NCI-H2196 (cell line): ENCODE data around the gene BMPR1A.

Experiments
- DNase-seq: peaks from one replicate; lab custom pipeline; 2025; ENCODE audit not compliant: unreplicated experiment; lab: John Stamatoyannopoulos, UW

Gene BMPR1A

DNA sequence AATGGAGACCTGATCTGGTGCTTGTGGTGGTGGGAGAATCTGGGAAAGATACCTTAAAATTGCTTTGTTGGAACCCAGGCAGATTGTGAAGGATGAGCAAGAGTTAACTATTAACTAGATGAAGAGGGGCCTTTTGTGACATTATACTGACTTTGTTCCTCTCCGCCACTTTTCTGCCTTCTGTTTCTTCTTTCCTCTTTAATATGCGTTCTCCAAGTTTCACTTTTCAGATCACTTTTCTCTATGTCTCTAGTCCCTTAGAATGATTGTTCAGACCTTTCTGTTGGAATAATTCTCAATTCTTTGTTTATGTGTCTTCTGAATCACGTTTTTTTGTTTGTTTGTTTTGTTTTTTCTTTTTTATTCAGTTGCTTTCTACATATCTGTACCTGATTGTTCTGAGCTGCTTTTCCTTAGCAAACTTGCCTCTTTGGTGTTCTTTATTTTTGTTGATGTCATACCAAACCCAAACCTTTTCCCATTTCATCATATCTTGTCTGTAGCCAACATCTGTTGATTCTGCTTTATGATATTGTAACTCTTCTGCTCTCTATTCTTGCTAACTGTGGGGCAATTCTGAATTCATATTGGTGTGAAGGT, 2.8 kb downstream of the BMPR1A start:
- no peak for DNase-seq

DNA sequence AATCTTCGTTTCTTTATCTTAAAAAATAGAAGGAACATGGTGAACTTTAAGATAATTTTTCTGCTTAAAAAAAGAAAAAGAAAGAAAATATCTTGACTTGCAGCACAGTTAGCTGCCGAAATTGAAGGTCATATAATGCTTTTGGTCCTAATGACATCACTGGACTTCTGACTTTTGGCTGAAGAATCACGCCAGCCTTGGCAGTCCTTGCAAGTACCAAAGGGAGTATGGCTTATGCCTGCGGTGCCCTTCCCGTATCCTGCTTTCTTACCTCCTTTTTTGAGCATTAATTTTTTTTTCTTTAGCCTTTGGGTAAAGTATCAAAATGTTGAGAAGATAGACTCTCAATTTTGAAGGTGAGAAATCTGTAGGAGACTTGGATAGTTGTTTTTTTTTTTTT, 7.0 kb downstream of the BMPR1A start:
- DNase-seq, result no peak

DNA sequence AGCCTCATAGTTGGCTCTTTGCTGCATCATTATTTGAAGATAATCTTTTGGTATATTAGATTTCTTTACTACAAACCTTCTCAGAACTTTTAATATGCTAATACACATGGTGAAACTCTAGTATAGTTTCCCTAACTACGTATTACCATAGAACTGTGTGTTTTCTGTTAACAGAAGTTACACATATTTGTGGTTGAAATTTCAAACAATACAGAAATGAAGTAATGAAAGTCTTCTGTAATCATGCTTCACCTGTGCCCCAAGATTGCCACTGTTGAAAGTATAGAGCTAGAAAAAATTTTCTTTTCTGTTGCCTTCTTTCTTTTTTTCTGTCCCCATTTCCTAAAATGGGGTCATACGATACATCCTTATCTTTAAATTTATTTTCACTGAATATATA, 9.1 kb downstream of the BMPR1A start:
- DNase-seq, result no peak

DNA sequence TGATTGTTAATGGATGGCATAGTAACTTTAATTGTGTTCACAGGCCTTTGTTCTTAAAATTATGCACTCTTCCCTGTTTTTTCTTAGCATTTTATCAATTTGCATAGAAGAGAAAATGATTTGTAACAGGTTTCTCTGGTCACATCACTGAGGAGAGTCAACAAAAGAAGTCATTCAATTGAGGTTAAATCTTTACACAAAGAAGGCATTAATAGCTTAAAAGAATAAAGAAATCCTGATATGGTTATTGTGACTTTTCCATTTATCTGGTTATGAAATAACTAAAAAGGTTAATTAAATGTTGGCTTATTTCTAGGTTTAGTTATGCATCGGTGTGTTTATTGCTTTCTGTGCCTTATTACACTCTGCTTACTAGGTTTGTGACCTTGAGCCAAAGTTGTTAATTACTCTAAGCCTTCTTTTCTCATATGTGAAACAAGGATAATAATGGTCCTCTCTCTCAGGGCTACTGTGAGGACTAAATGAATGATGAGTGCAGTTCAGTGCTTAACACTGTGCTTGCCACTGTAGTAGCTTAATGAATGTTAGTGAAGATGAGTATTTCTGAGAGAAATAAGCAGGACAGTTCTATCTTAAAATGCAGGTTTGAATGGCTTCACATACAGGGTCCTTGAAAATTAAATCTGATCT, 12.1 kb downstream of the BMPR1A start:
- DNase-seq, result no peak

DNA sequence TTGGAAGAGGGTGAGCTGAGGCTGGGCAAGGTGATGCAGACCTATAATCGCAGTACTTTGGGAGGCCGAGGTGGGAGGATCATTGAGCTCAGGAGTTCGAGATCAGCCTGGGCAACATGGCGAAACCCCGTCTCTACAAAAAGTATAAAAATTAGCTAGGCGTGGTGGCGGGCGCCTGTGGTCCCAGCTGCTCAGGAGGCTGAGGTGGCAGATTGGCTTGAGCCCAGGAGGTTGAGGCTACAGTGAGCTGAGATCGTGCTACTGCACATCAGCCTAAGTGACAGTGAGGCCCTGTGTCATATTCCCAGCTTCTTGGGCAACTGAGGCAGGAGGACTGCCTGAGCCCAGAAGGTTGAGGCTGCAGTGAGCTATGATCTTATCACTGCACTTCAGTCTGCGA, 13.6 kb downstream of the BMPR1A start:
- no peak for DNase-seq

DNA sequence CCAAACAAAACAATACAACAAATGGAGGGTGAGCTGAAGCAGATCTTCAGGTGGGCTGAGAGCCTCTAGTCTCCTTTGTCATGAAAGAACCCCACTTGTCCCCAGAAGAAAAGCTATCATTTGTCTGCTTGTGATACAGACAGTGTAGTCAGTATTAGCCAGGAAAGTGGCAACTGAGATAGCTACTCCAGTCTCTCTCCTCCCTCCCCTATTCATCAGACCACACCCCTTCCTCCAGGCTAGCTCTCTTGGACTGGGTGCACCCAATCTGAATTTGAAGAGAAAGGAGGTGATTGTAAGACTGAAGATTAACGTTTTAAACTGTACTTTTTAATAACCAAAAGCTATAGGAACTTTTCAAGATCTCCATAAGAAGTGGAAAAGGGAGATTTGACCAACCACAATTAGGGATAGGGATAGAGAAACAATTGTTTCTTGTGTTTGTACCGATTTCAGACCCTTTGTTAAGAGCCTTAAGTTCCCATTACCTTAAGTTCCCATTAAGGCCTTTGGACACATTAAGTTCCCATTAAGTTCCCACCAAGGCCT, 14.1 kb downstream of the BMPR1A start:
- no peak for DNase-seq

DNA sequence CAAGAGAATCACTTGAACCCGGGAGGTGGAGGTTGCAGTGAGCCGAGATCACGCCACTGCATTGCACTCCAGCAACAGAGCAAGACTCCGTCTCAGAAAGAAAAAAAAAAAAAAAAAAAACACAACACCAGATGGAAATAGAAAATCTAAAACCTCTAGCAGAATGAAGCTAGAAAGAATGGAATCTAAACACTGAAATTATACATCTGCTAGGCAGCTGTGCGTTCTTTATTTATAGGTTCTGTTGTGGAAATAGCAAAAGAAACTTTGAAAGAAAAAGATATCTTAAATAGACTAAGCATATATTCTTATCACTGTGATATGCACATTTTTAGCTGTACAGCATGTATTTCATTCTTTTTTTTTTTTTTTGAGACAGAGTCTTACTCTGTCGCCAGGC, 17.1 kb downstream of the BMPR1A start:
- DNase-seq, result no peak

DNA sequence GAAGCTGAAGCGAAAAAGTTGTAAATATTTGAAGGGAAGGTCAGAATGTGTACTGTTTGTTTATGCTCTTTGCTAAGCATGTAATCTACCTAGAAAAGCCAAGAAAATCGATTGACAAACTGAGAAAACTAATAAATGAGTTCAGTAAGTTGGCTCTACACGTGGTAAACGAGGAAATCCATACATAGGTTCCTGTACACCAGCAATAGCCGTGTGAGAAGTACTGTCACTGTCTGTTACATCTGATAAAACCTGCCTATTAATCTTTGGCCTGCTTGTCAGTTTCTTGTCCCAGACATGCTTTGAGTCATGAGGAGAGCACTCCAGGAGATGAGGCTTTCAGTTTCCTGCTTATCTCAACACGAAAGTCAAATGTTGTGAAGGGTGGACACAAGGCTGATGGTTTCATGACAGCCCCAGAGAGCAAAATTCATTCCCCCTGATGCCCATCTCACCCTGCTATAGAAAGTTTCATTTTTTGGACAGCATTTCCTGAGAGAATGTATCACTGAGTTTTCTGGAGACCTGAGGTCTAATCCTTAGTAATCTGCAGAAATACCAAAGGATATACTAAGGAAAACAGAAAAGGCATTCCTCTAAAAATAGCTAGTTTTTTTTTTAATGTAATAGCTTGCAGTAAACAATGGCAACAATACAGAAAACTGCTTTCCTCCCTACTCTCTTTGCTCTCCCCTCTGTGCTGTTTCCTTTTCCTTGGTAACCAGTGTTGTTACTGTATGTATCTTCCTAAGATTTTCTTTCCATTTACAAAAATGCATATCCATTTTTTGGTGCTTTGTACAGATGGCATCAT, 18.8 kb downstream of the BMPR1A start:
- DNase-seq, result no peak

DNA sequence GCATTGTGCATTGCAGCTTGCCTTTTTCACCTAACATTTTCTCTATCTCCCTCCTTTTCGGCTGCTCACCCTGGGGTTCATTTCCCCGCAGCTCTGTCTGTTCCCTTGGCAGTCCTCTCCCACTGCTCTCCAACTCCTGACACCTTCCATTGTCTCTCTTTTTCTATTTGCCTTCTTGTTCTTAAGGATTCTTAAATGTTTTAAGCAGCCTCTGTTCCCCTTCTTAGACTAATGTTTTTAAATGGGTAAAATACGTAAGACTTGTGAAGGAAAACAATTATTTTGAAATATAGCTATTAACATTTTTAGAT, 19.4 kb downstream of the BMPR1A start:
- no peak for DNase-seq

DNA sequence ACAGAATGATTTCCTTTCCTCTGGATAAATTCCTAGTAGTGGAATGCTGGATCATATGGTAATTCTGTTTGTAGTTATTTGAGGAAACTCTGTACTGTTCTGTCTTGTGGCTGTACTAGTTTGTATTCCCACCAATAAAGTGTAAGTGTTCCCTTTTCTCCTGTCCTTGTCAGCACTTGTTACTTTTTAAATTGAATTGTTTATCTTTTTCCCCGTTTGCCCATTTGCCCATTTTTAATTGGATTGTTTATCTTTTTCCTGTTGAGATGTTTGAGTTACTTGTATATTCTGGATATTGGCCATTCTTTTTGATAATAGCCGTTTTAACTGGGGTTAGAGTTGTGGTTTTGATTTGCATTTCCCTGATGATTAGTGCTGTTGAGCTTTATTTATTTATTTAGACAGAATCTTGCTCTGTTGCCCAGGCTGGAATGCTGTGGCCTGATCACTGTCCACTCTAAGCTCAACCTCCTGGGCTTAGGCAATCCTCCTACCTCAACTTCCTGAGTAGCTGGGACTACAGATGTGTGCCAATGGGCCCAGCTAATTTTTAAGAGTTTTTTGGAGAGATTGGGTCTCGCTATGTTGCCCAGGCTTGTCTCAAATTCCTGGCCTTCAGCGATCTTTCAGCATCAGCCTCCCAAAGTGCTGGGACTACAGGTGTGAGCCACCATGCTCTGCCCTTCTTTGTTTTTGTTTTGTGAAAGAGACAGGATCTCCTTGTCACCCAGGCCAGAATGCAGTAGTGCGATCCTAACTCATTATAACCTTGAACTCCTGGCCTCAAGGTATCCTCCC, 23.0 kb downstream of the BMPR1A start:
- no peak for DNase-seq

DNA sequence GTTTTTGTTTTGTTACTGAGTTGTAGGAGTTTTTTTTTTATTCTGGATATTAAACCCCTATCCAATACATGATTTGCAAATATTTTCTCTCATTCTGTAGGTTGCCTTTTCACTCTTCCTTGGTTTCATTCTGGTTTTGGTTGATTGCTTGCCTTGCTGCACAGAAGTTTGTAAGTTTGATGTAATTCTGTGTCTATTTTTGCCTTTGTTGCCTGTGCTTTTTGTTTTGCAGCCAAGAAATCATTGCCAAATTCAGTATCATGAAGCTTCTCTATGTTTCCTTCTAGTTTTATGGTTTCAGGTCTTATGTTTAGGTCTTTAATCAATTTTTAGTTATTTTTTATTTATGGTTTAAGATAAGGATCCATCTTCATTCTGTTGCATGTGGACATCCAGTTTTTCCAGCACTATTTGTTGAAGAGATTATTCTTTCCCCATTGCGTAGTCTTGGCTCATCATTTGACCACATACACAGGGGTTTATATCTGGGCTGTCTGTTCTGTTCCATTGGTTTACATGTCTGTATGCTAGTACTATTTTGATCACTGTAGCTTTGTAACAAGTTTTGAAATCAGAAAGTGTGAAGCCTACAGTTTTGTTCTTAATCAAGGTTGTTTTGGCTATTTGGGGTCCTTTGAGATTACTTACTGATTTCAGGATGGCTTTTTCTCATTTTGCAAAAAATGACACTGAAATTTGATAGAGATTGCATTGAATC, 26.4 kb downstream of the BMPR1A start:
- DNase-seq, result no peak

DNA sequence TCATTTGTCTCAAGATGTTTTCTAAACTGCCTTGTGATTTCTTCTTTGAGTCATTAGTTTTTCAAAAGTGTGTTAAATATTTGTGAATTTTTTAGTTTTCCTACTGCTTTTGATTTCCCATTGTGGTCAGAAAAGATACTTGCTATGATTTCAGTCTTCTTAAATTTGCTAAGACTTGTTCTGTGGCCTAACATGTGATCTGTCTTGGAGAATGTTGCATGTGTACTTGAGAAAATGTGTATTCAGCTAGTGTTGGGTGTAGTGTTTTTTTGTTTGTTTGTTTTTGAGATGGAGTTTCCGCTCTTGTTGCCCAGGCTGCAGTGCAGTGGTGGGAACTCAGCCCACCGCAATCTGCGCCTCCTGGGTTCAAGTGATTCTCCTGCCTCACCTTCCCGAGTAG, 28.6 kb downstream of the BMPR1A start:
- DNase-seq, result no peak

DNA sequence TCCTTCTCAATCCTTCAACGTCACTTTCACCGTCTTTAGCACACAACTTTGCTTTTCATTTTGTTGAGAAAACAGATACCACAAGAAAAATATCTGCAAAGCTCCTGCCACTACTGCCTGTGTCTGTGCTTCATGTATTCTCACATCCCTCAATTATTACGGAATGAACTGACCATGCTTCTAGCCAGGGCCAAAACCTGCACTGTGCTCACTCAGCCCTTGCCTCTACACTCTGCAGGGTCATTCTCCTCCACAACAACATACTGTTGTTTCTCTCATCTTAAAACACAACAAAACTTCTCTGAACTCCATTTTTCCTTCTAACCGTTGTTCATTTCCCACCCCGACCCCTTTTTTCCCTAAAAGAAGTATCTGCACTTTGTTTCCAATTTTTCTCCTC, 29.5 kb downstream of the BMPR1A start:
- DNase-seq, result no peak

DNA sequence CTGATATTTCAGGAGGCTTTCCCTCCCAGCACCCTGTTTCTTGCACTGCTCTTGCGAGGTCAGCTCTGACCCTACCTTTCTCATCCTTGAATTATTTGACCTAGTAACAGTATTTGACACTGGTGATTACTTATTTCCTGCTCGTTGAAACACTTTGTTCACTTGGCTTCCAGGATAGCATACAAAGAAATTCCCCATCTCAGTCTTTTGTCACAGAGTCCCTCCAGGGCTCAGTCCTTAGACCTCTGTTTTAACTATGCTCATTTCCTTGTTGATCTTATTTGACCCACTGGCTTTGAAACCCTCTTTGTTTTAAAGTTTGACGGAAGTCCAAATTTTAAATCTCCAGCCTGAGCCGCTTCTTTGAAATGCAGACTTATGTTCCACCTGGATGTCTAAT, 29.9 kb downstream of the BMPR1A start:
- DNase-seq, result no peak

DNA sequence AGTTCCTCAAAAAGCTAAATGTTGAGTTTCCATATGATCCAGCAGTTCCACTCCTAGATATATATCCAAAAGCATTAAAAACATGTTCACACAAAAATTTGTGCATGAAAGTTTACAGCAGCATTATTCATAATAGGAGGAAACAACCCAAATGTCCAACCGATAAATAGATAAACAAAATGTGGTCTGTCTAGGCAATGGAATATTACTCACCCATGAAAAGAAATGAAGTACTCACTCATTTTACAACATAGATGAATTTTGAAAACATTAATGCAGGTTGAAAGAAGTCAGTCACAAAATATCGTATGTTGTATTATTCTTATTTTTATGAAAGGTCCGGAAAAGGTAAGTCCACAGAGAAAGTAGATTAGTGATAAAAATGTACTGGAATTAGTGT, 34.0 kb downstream of the BMPR1A start:
- DNase-seq, result no peak

DNA sequence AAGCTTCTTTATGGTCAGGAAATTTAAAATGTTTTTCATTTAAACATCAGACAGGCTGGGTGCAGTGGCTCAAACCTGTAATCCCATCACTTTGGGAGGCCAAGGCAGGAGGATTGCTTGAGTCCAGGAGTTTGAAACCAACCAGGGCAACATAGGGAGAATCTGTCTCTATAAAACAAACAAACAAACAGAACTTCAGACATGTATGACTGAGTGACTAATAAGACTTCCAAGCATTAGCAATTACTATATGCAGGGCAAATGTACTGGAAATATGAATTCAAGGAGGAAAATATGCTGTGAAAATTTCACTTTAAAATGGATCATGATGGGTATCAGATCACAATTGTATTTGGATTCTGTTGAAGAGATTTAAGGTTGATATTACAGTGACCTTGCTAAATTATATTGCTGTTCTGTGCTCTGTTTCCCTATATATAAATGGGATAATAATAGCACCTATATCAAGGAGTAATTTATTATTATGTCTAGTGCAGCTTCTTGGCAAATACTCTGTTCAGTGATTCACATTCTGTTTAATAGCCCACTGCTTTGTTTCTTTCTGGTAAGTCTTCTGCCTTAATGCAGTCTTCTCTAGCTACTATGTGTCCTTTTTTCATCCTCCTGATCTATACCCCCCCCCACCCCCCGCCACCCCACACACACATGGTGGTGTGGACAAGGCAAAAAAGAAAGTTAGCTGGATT, 36.2 kb downstream of the BMPR1A start:
- DNase-seq, result no peak

DNA sequence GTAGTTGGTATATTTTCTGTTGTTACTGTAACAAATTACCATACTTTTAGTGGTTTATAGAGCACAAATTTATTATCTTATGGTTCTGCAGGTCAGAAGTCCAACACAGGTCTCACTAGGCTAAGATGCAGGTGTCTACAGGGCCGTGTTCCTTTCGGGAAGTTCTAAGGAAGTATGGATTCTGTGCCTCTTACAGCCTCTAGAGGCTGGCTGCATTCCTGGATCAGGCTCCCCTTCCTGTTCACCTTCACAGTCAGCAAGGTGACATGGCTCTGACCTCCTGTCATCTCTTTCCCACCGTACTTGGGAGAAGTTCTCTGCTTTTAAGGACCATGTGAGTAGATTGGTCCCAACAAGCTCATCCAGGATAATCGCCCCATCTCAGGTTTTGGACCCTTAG, 37.3 kb downstream of the BMPR1A start:
- no peak for DNase-seq

DNA sequence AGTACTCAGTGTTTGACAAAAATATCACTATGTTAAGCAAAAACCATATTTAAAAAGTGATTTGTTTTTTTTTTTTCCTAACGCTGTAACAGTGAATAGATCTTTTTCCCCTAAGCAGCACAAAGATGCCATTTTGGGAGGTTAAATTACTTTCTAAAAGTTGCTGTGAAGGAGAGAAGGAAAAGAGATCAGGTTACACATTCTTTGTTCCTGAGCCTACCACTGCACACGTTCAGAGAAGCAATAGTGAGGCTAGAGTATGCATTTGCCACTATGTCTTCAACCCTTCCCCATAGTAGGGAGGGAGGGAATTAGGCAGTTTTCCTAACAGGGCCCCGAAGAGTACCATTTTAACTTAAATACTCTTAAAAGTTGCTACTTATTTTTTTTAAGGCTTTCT, 38.9 kb downstream of the BMPR1A start:
- no peak for DNase-seq

DNA sequence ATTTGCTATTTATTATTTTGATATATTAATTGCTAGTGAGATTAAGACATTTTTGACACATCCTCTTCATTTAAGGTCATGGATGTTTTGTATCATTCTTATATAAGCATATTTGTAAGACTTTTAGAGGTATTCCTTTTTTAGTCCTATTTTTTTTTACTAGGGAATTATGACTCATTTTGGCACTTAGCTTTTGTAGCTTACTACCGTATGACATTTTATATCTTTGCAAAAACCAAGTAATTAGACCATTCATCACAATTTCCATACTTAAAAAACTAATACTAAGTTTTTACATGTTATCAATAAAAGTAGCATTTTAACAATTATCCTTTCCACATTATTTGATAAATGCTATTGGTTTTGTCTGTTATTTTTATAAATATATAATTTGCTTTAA, 41.6 kb downstream of the BMPR1A start:
- DNase-seq, result no peak

DNA sequence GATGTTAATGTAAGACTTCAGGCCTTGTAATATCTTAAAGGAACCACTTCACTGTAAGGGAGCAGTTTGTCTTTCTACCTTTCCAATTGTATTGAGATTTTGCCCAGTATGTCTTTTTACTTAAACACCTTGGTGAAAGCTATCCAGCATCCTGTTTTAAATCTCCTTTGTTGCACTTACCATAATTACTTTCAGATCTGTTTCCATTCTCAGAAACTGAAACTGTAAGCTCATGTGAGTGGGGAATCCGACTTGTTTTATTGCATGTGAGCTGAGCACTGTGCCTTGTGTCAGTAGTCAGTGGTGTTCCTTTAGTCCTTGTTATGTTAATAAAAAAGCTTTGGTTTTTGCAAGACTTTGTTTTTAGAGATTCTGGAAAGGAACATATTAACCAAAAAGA, 42.2 kb downstream of the BMPR1A start:
- DNase-seq, result no peak
